H54 (cell line): ENCODE measurements around the gene SLC25A4.
A peak's percentile ranks its signal among the peaks of the same experiment; 100 is the strongest.

Experiments
- DNase-seq: peaks from one replicate; pipeline ENCODE4 v3.0.0; 2011; ENCODE audit warnings: low spot score, mixed read lengths; ENCODE audit not compliant: insufficient read length
- FAIRE-seq: peaks from 3 replicates; lab custom pipeline; 2011; peaks lifted over from hg19 to GRCh38; lab: Jason Lieb, UNC
- POLR2A ChIP-seq: IDR thresholded peaks from 2 replicates; pipeline ENCODE4 v1.6.1; 2011; ENCODE audit warnings: low read depth, mild to moderate bottlenecking, low read length

The SLC25A4 gene

DNA sequence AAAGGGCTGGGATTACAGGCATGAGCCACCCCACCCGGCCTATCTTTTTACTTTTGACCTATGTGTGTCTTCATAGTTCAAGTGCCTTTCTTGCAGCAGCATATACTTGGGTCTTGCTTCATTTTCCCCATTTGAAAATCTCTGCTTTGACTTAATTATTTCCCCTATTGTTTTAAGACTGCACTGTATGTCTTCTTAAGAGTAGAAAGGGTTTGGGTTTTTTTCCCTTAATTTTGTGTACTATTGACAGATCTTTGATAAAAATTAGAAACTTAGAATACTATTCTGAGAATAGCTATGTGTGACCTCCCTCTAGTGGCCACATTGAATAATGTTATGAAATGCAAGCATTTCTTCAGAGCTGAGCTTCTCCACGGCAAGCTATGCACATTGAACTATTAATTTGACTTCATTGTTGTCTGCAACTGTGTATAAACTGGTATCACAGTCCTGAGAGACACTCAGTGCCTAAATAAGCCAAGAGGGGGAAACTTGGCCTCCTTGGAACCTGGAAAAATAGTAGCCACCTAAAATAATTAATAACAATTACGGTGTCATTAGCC, 8.7 kb upstream of the SLC25A4 start:
- DNase-seq (peak; percentile 49), FAIRE-seq (no peak)
- no peak for TF ChIP-seq POLR2A

- no peak for TF ChIP-seq POLR2A
- DNase-seq (no peak), FAIRE-seq (no peak)
Measured at GRCh38 chr4:185137233-185137925, 5.7 kb upstream of the SLC25A4 start.

DNA sequence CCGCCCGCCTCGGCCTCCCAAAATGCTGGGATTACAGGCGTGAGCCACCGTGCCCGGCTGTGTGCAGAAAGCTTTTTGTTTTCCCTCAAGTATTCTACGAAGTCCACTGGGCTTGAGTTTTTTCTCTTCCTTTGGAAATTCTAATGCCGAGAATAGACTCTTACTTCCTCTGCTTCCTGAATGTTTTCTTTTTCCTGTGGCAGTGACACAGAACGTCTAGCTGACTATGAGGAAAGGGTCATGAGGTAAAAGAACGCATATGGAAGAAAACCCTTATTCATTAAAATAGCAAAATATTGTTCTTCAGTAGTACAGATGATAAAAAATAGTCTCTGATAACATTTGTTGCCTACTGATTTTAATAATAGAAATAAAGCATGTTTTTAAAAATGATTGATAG, 4.9 kb upstream of the SLC25A4 start:
- no peak for TF ChIP-seq POLR2A
- DNase-seq (no peak), FAIRE-seq (no peak)

DNA sequence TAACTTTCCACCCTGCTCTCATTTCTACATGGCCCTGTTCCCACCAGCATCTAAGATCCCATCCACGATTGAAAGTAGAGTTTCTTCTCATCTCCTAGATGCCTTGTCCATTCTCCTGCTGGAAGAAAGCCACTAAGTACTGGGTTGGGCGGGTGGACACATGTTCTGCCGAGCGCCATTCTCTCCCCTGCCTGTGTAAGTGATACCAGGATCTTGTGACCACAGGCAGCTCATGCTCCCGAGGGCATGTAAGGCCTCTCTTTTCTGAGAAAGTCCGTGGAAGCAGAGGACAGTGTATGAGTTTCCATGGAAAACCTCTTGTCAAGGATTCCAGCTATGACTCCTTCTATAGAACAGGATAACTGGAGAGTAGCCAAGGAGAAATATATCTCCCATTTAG, 3.3 kb upstream of the SLC25A4 start:
- DNase-seq: no peak

DNA sequence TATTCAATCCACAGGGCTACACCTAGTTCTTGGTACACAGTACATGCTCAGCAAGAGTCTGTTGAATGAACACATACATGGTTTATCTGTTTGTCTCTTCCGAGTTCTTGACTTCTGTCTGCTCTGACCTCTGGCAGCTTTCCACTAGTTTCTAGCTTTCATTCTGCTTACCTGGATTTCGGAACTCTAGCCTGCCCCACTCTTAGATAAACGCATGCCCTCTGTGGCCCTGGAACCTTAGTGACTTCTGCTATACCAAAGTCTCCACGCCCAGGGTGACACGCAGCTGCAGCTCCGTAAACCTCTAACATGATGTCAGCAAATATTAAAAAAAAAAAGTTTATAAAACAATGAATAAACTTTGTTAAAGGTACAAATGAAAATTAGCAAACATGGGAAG, 1.3 kb upstream of the SLC25A4 start:
- DNase-seq (no peak), FAIRE-seq (no peak)
- no peak for TF ChIP-seq POLR2A

More for the DNA sequence above, 3.3 kb upstream of the SLC25A4 start:
- no peak for TF ChIP-seq POLR2A
- no peak for FAIRE-seq

GRCh38 chr4:185142564-185142911, 528 bp upstream of the SLC25A4 start:
- no peak for TF ChIP-seq POLR2A
- FAIRE-seq (no peak), DNase-seq (no peak)

DNA sequence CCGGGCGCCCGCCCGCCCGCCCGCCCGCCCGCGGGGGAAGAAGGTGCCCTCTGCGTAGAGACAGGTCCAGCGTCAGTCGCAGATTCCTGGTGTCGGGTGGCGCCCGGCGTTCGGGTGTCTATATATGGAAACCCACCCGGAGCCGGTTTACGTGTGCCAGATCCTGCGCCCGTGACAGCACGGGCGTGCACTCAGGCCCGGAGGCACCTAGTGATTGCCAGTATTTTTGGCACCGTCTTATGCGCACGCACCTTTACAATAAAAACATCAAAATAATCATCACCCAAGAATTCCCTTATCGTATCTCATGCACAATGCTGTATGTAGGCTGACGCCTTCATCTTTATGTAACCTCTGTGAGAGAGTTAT, 519 bp downstream of the SLC25A4 start:
- FAIRE-seq: no peak
- DNase-seq: peak; percentile 19
- TF ChIP-seq POLR2A: no peak

DNA sequence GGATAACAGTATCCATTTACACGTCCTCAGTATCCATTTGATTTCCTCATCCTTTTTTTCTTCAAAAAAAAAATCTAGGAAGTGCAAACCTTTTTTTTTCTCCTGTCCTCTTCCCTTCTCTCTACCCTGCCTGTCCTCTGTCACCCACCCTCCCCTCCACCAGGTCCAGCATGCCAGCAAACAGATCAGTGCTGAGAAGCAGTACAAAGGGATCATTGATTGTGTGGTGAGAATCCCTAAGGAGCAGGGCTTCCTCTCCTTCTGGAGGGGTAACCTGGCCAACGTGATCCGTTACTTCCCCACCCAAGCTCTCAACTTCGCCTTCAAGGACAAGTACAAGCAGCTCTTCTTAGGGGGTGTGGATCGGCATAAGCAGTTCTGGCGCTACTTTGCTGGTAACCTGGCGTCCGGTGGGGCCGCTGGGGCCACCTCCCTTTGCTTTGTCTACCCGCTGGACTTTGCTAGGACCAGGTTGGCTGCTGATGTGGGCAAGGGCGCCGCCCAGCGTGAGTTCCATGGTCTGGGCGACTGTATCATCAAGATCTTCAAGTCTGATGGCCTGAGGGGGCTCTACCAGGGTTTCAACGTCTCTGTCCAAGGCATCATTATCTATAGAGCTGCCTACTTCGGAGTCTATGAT, 1.7 kb downstream of the SLC25A4 start:
- DNase-seq: no peak
- FAIRE-seq: no peak
- TF ChIP-seq POLR2A: no peak

GRCh38 chr4:185145572-185145971, 2.5 kb downstream of the SLC25A4 start:
- FAIRE-seq: no peak
- TF ChIP-seq POLR2A: no peak
- DNase-seq: no peak

DNA sequence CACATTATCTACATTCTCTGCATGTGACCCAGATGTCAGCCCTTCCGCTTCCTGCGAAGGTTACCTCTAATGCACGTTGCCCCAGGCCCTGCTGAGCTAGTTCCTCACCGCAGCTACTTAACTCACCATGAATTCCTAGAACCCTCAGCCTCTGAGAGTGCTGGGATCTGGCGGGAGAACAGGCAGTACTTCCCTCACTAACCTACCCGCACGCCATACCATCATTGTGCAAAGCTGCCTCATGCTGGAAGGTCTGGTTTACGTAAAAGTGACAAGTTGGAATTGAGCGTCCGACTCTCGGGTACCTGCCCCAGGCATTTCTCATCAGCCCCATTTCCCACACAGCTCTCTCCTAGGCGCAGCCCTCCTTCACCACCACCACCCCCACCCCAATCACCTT, 6.3 kb downstream of the SLC25A4 start:
- no peak for FAIRE-seq
- no peak for TF ChIP-seq POLR2A
- DNase-seq: no peak

- DNase-seq (no peak), FAIRE-seq (no peak)
- TF ChIP-seq POLR2A: no peak
Measured at GRCh38 chr4:185151296-185151695, 8.2 kb downstream of the SLC25A4 start.

DNA sequence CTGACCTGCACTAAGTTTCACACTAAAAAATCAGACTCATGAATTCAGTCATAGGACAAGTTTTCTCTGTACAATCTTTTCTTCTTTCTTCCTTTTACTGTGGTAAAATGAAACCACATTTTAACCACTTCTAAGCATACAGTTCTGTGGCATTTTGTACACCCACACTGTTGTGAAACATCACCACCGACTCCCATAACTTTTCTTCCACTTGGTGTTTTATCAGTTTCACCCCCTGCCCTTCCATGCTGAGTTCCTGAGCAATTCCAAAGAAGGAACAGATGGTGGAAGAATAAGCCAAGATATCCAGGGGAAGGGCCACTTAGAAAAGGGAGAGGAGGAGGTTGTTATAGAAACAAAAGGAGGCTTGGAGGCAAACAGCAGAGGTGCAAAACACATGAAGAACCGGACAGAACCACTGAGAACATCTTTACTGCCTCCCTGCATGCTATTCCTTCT, 22.6 kb downstream of the SLC25A4 start:
- no peak for FAIRE-seq
- DNase-seq: no peak
- TF ChIP-seq POLR2A: no peak

DNA sequence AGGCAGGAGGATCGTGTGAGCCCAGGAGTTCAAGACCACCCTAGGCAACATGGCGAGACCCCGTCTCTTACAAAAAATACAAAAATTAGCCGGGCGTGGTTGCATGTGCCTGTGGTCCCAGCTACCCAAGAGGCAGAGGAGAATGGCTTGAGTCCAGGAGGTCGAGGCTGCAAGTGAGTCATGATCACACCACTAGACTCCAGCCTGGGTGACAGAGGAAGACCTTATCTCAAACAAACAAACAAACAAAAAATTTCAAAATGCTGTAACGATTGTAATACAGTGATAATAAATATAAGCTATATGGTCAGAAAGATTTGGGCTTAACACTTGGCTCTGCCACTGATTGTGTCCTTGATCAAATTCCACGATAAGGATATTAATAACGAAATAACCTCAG, 24.2 kb downstream of the SLC25A4 start:
- no peak for DNase-seq
- no peak for FAIRE-seq
- no peak for TF ChIP-seq POLR2A

DNA sequence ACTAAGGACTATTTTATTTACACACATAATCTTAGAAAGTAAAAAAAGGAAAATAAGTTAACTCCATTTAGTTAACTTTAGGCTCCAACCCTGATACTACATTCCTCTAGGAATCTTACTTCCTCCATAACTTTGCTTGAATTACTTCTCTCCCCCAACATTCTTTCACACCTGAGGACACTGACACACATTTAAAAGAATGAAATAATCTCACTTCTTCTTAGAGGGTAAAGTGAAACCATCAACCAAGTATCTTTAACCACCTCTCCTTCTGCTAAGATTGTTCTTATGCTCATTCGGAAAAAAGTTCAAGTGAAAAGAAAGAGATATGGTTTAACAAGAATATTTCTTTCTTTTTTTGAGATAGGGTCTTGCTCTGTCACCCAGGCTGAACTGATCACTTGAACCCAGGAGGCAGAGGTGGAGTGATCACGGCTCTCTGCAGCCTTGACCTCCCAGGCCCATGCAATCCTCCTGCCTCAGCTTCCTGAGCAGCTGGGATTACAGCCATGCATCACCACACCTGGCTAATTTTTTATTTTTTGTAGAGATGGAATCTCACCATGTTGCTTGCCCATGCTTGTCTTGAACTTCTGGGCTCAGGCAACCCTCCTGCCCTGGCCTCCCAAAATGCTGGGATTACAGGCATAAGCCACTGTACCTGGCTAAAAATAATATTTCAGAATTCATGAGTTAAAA, 28.5 kb downstream of the SLC25A4 start:
- DNase-seq (no peak), FAIRE-seq (no peak)
- TF ChIP-seq POLR2A: no peak

- TF ChIP-seq POLR2A: no peak
- FAIRE-seq (no peak), DNase-seq (no peak)
Measured at GRCh38 chr4:185179488-185179887, 36.4 kb downstream of the SLC25A4 start.
